CD4-positive, alpha-beta T cell treated with Interleukin-6 at 100 ng/mL for 8 hours (primary cell): Measurements from ENCODE around the gene PFKFB3.
"Not testable (repeated sequence)": the region's sequence is repeated elsewhere in the genome, so short reads cannot be mapped to it uniquely, and the experiment has no call there.

ENCODE experiments used
- DNase-seq: peaks from one replicate; pipeline ENCODE4 v3.0.0-alpha.2; 2020; ENCODE audit warnings: mixed read lengths, low spot score

The PFKFB3 gene

GRCh38 chr10:6202098-6202683 lies 541 bp upstream of the PFKFB3 start:
- DNase-seq: no peak

DNA sequence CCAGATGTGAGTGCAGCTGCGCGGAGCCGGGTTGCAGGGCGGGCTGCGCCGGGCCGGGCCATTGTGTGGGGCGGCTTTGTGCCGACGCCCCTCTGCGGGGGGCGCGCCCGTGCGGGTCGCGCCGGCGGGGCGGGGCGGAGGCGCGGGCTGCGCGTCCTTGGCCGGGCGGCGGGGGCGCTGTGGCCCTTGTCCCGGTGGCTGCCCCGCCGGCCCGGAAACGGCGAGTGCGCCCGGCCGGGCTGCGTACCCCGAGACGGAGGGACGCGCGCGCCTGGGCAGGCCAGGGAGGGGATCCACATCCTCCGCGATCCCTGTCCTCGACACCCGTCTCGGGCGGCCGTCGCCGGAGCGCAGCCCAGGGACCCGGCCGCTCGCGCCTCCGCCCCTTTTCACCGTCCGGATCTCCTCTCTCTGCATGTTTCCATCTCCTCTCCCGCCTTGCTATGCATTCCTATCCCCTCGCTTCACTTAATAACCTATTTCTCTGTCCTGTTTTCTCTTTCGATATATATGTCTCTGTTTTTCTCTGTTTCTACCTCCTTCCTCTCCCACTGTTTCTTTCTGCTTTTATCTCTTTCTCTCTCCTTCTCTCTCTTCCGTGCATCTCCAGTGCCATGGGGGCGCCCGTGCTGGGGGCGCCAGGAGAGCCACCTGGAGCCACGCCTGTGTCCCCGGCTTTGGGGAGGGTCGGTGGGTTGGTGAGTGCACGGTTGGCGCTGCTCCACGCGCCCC lies 765 bp downstream of the PFKFB3 start:
- peak; percentile 34 for DNase-seq

GRCh38 chr10:6204063-6204340 lies 1.3 kb downstream of the PFKFB3 start:
- DNase-seq: peak; percentile 29

GRCh38 chr10:6204341-6205191 lies 1.8 kb downstream of the PFKFB3 start:
- DNase-seq: no peak

DNA sequence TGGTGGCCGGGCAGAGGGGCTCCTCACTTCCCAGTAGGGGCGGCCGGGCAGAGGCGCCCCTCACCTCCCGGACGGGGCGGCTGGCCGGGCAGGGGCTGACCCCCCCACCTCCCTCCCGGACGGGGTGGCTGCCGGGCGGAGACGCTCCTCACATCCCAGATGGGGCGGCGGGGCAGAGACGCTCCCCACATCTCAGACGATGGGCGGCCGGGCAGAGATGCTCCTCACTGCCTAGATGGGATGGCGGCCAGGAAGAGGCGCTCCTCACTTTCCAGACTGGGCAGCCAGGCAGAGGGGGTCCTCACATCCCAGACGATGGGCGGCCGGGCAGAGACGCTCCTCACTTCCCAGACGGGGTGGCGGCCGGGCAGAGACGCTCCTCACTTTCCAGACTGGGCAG lies 3.8 kb downstream of the PFKFB3 start:
- DNase-seq: not testable (repeated sequence)

DNA sequence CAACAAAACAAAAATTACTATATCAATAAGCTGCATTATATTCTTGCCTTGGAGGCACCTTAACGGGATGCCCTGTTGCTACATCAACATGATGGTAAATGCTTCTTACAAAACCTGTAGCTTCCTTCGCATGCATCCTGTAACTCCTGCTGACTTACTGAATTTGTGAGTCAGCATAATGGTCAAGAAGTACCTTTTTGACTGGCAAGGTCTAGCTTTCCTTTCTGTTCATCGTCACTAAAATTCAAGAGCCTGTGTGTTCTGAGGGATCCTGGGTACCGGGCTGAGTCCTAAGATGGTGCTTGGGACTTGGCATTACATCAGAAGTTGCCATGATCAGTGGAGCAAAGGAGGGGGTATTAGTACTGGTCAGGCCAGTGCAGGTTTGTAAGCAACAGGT lies 4.9 kb downstream of the PFKFB3 start:
- DNase-seq: no peak

- no peak for DNase-seq
Observed at GRCh38 chr10:6208799-6209235, 6.1 kb downstream of the PFKFB3 start.

GRCh38 chr10:6211341-6211670 lies 8.6 kb downstream of the PFKFB3 start:
- DNase-seq: no peak

- no peak for DNase-seq
Observed at GRCh38 chr10:6211671-6212635, 9.2 kb downstream of the PFKFB3 start.

GRCh38 chr10:6212806-6213205 lies 10.1 kb downstream of the PFKFB3 start:
- no peak for DNase-seq

GRCh38 chr10:6213257-6213905 lies 10.6 kb downstream of the PFKFB3 start:
- no peak for DNase-seq

DNA sequence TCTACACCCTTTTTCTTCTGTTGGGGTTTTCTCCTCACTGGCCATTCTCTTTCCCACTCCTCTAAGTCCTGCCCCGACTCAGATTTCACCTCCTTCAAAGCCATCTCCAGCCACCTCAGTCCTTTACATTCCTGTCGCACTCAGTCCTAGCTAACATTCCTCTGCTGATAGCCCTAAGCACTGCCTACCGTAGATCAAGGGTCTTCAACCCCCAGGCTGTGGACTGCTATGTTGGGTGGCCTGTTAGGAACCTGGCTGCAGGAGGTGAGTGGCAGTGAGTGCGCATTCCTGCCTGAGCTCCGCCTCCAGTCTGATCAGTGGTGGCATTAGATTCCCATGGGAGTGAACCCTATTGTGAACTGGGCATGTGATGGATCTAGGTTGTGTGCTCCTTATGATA lies 11.2 kb downstream of the PFKFB3 start:
- no peak for DNase-seq

DNA sequence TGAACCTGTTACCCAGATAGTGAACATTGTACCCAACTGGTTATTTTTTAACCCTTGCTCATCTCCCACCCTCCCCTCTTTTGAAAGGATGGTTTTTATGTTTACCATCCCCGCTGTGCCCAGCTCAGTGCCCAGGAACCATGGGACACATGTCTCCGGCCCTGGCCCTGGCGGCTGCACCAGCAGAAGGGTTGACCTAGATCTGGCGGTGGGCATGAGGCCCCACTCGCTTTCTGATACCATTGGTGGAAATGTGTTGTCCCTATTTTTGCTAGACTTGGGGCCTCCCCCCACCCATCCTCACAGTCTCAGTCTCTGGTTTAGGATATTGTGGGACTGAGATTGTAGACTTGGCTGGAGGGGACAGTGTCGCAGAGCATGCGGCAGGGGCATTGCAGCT lies 11.9 kb downstream of the PFKFB3 start:
- DNase-seq: no peak

DNA sequence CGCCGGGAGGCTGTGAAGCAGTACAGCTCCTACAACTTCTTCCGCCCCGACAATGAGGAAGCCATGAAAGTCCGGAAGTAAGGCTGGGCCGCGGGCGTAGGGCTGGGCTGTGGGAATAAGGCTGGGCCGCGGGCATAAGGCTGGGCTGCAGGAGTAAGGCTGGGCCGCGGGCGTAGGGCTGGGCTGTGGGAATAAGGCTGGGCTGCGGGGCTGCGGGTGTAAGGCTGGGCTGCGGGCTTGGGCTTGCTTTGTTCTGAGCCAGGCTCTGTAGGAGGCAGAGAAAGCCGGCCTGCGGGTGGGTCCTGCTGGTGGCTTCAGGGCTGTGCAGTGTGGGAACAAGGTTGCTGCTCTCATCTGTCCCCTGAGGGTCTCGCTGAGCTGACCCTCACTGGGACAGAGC lies 12.5 kb downstream of the PFKFB3 start:
- DNase-seq: no peak

GRCh38 chr10:6215683-6216484 lies 13.2 kb downstream of the PFKFB3 start:
- DNase-seq: no peak

- DNase-seq: no peak
Observed at GRCh38 chr10:6216916-6217315, 14.2 kb downstream of the PFKFB3 start.

DNA sequence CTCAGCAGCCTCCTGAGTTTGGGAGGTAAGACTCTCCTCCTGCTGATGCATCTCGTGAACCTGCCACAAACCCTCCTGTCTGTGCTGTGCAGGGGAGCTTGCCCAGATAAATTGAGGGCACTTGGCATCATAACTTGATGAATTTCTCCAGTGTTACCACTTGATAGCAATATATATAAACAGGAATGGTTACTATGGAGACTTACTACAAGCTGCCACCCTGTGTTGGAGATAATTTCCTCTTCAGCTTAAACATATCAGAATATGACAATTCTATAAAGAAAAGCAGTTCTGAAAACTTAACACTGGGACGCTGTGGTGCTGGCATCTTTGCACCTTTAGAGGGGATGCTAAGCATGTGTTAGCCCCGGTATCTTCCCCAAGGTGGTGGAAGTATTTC lies 14.9 kb downstream of the PFKFB3 start:
- DNase-seq: no peak

DNA sequence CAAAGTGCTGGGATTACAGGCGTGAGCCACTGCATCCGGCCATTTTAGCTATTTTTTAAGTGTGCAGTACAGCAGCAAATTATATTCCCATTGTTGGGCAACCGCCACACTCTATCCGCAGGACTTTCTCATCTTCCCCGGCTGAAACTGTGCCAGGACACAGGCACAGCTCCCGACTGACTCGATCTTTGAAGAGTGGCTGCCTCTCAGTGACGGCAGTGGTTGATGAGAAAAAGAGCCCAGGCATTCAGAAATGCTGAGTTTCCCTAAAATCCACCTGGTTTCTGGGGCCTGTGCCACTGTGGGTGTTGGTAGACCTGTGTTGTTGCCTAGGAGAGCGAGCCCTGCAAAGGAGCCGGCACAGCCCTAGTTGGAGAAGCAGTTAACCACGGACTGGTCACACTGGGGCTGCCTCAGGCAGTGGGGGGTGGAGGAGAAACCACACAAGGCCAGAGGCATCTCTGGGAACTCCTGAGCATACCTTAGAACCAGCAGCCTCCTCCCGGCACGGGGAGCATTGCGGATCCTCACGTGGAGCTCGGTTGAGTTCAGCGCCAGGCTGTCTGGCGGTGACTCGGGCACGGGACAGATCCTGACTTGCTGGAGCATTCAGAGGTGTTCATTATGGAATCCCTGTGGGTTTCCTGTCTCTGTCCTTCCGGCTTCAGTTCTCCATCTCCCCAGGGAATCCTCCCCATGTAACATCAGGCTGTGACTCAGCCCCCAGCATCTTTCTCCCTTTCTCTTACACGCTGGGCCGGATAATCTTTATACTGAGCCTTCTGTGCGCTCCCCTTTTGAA lies 16.2 kb downstream of the PFKFB3 start:
- DNase-seq: no peak

DNA sequence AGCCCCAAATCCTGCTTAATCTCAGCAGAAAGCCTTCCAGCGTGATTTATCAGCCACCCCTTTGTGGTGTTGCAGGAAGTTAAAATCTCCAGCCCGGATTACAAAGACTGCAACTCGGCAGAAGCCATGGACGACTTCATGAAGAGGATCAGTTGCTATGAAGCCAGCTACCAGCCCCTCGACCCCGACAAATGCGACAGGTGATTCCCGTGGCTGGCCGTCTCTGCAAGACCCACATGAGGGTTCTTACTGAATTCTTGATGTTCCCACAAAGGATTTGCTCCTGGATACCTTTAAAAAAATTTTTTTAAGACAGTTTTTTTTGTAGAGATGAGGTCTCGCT lies 16.7 kb downstream of the PFKFB3 start:
- DNase-seq: no peak
